ENCODE measurements around the gene OR2T35. TPM values are rescaled to one million over a fixed set of nuclear protein-coding genes. Genes with fewer than 3 reads are reported as not detected.

OR2T35 gene
- total and polyA plus RNA-seq, 2 donors (not counting 3 experiments of a cell fraction or from before 2014, with no cell fraction given): not detected

- DNase-seq (ENCODE audit: low read depth, low spot score) (no peak), FAIRE-seq (no peak)
- Histone ChIP-seq H3K4me2 (ENCODE audit: insufficient read depth, low read length) (no peak overlapping the region), H4K20me1 (replicated peaks; ENCODE audit: control insufficient read depth, extremely low read depth, insufficient read depth, low read length) (no peaks in the 10 kb centered on the region), H3K27me3 (ENCODE audit: control insufficient read depth in 2 of 2, insufficient read depth in 2 of 2, low read length in 2 of 2) (no peaks in the 10 kb centered on the region), H3K79me2 (ENCODE audit: control insufficient read depth, insufficient read depth, low read length) (no peaks in the 10 kb centered on the region), H2AFZ (ENCODE audit: low read depth, low read length) (no peak overlapping the region), H3K4me3 (replicated peaks in 1 of 3; ENCODE audit: insufficient read depth in 1 of 3, low read depth in 1 of 3, low read length in 3 of 3) (no peak overlapping the region), H3K9ac (replicated peaks; ENCODE audit: extremely low read depth, insufficient read depth, low read length) (no peak overlapping the region), H3K36me3 (ENCODE audit: control insufficient read depth in 2 of 2, extremely low read depth in 1 of 2, insufficient read depth in 2 of 2, low read length in 2 of 2) (no peaks in the 10 kb centered on the region), H3K9me3 (replicated peaks; ENCODE audit: control insufficient read depth, insufficient read depth, low read length) (peaks cover 3% of the 10 kb centered on the region), H3K9me1 (replicated peaks; ENCODE audit: control insufficient read depth, extremely low read depth, insufficient read depth, low read length) (no peaks in the 10 kb centered on the region), H3K4me1 (ENCODE audit: control insufficient read depth, extremely low read depth, insufficient read depth, low read length) (no peaks in the 10 kb centered on the region), H3K27ac (ENCODE audit: insufficient read depth, low read depth, low read length) (no peak overlapping the region)
- POLR2A ChIA-PET: no interaction called here
- TF ChIP-seq JUN (IDR thresholded peaks at IDR 0.05; ENCODE audit: borderline replicate concordance, insufficient read depth, insufficient read length, low read depth): no peak
- TF ChIP-seq GATA2 (IDR thresholded peaks at IDR 0.05; ENCODE audit: insufficient read depth, insufficient read length, low read depth, low read length): no peak
- no peak for TF ChIP-seq POLR2A (IDR thresholded peaks at IDR 0.05; ENCODE audit: low read depth, low read length)
- no peak for TF ChIP-seq MYC (IDR thresholded peaks at IDR 0.05; ENCODE audit: low read depth, low read length)
- no peak for TF ChIP-seq POLR2AphosphoS5 (IDR thresholded peaks at IDR 0.05; ENCODE audit: insufficient read depth, low read depth, low read length)
- TF ChIP-seq CTCF (IDR thresholded peaks at IDR 0.05; ENCODE audit: extremely low read depth in 1 of 2, insufficient read depth in 1 of 2, low read depth in 1 of 2, low read length in 2 of 2): no peak
- TF ChIP-seq EZH2 (IDR thresholded peaks at IDR 0.05; ENCODE audit: borderline replicate concordance, low read depth, low read length, severe bottlenecking): no peak
- no peak for TF ChIP-seq MAX (IDR thresholded peaks at IDR 0.05; ENCODE audit: insufficient read depth, insufficient read length)
- no peak for TF ChIP-seq FOS (IDR thresholded peaks at IDR 0.05; ENCODE audit: borderline replicate concordance, insufficient read depth, low read length)
- BruUV-seq (replicated peaks): no TSS peak
- dilution Hi-C loops (cut with MboI; ENCODE audit: extremely low pct_ligation_motif_present, low sequenced_read_pairs): no loop called here
- CTCF ChIA-PET: no interaction called here
- intact Hi-C loops (cut with micrococcal nuclease): no loop called here
These were observed 19.1 kb downstream of the OR2T35 start for GRCh38 chr1:248625971-248626370.
